ENCODE results near the gene CHFR.
"Not testable (repeated sequence)": the region's sequence is repeated elsewhere in the genome, so short reads cannot be mapped to it uniquely, and the experiment has no call there.

CHFR gene, protein sequence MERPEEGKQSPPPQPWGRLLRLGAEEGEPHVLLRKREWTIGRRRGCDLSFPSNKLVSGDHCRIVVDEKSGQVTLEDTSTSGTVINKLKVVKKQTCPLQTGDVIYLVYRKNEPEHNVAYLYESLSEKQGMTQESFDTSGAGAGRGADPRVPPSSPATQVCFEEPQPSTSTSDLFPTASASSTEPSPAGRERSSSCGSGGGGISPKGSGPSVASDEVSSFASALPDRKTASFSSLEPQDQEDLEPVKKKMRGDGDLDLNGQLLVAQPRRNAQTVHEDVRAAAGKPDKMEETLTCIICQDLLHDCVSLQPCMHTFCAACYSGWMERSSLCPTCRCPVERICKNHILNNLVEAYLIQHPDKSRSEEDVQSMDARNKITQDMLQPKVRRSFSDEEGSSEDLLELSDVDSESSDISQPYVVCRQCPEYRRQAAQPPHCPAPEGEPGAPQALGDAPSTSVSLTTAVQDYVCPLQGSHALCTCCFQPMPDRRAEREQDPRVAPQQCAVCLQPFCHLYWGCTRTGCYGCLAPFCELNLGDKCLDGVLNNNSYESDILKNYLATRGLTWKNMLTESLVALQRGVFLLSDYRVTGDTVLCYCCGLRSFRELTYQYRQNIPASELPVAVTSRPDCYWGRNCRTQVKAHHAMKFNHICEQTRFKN

DNA sequence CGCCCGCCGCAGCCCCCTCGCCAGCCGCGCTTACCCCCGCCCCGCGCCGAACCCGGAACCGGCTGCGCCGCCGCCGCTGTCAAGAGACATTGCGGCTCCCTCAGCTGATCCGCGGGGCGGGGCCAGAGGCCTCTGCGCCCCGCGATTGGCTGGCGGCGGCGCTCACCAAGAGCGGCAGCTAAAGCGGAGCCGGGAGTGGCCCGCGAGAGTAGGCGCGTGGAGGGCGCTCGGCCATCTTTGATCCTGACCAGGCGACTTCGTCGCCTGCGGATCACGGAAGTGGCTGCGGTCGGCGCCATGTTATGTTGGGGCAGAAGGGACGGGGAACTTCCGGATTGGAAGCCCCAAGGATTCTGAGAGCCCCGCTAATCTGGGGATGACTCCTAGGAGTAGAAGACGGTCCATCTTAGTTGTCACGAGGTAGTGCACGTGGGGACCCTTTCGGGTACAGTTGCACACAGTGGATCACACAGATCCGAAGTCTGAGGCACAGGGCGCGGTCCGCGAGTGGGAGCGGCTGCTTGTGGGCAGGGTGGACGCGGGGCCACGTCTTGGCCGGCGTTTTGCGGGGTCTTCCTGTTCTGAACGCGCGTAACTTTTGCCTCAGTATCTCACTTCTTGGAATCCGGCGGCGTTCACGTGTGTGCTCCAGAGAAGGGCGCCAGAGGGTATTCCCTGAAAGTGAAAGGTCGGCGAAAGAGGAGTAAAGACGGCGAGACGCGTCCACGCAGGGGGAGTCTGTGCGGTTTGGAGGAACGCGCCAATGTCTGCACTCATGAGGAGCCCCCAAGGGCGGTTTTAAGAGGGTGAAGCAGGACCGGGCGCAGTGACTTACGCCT, at the start of gene CHFR:
Gene CHFR (minus strand): TSS at position 93 of the 839 bp plus-strand sequence. CDS start 277 bp downstream, outside the sequence.
- DNase-seq (ENCODE audit: low spot score): peak; percentile 99

DNA sequence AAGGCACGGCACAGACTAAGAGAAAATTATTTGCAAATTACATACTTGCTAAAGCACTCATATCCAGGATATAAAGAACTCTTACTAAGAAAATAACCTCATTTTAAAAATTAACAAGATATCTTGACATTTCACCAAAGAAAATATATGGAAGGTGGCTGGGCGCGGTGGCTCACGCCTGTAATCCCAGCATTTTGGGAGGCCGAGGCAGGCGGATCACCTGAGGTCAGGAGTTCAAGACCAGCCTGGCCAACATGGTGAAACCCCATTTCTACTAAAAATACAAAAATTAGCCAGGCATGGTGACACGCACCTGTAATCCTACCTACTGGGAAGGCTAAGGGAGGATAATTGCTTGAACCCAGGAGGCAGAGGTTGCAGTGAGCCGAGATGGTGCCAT, 49.5 kb upstream of the CHFR start:
- DNase-seq (ENCODE audit: low spot score): not testable (repeated sequence)

DNA sequence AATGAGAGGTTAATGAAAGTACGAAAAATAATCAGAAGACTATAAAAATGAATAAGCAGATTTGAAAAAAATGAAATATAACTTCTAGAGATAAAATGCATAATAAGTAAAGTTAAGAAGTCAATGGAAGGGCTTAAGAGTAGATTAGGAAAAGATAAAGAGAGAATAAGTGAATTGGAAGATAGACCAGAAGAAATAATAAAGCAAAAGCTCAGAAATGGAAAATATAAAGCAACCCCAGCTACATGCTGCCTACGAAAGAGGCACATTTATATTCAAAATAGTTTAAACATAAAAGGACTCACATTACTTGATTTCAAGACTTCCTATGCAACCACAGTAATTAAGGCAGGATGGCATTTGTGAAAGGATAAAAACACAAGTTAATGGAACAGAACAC, 48.8 kb upstream of the CHFR start:
- DNase-seq (ENCODE audit: low spot score): no peak

DNA sequence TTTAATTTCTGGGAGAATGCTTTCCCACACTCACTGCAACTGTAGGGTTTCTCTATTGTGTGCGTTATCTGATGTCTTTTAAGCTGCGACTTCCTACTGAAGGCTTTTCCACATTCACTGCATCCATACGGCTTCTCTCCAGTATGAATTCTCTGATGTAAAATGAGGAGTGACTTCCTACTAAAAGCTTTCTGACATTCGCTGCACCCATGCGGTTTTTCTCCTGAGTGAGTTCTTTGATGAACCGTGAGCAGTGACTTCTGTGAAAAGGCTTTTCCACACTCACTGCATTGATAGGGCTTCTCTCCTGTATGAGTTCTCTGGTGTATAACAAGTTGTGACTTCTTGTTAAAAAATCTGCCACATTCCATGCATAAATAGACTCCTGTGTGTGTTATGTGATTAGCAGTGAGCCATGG, 39.0 kb upstream of the CHFR start:
- DNase-seq (ENCODE audit: low spot score): no peak

DNA sequence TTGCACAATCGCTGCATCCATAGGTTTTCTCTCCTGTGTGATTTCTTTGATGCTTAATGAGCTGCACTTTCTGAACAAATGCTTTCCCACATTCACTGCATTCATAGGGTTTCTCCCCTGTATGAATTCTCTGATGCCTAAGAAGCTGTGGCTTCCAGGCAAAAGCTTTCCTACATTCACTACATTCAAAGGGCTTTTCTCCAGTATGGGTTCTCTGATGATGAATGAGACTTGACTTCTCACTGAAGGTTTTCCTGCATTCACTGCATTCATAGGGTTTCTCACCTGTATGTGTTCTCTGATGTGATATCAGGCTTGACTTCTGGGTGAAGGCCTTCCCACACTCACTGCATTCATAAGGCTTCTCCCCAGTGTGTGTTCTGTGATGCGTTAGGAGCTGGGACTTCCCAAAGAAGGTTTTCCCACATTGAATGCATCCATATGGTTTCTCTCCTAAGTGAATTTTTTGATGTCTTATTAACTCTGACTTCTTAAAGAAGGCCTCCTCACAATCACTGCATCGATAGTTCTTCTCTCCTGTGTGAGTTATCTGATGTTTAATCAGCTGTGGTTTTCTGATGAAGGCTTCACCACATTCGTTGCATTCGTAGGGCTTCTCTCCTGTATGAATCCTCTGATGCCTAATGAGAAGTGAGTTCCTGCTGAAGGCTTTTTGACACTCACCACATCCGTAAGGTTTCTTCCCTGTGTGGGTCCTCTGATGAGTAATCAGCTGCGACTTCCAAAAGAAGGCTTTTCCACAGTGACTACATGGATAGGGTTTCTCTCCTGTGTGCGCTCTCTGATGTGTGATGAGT, 38.4 kb upstream of the CHFR start:
- no peak for DNase-seq (ENCODE audit: low spot score)

- DNase-seq (ENCODE audit: low spot score): no peak
These were observed 37.0 kb upstream of the CHFR start for GRCh38 chr12:132924356-132924755.

DNA sequence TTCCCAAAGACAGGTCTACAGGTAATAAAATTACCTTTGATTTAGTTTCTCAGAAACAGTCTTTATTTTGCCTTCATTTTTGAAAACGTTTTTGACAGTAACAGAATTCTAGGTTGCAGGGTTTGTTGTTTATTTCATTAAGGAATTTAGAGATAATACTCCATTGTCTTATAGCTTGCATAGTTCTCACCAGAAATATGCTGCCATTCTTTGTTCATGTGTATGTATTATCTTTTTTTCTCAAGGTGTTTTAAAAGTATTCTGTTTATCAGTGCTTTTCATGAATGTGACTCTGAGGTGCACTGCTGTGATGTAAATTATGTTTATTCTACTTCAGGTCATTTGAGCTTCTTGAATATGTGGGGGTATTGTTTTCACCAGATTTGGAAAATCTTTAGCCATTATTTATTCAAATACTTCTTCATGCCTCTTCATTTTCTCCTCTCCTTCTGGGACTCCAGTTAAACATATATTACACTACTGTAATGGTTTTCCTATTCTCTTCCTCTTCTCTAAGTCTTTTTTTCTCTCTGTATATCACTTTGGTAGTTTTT, 36.0 kb upstream of the CHFR start:
- DNase-seq (ENCODE audit: low spot score): no peak

DNA sequence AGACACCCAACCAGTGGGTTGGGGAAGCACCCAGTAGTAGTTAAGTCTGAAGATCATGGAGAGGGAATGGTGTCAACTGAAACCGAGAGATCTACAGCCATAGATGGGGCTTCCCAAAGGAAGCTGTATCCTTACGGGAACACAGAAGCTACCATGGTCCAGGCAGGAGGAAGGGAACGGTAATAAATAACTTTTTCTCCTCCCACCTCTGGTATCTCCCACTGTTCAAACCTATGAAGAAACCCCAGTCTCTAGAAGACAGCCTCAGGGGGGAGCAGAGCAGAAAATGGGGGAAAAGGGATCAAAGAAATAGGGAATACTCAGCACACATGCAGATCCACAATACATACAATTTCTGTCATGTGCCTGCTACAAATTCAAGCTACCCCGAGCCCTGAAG, 35.3 kb upstream of the CHFR start:
- no peak for DNase-seq (ENCODE audit: low spot score)

DNA sequence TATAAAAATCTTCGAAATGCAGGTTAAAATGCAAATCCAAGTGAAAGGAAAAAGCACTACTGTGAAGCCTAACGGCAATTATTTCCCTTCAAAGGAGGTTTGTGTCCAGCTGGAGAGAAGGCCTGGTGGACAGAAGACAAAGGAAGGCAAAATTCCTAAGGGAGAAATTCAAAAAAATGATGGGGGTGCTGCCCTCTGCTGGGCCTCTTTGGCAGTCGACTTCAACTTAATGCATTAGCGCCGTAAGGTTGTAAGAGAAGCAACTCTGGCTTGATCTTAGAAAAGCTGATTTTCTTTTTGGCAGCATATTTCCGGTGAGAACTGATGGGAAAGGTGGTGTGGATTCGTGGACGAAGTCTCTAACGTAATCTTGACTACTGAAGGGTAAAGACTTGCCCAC, 34.3 kb upstream of the CHFR start:
- DNase-seq (ENCODE audit: low spot score): no peak

- DNase-seq (ENCODE audit: low spot score): no peak
These were observed 31.3 kb upstream of the CHFR start for GRCh38 chr12:132918680-132919079.

DNA sequence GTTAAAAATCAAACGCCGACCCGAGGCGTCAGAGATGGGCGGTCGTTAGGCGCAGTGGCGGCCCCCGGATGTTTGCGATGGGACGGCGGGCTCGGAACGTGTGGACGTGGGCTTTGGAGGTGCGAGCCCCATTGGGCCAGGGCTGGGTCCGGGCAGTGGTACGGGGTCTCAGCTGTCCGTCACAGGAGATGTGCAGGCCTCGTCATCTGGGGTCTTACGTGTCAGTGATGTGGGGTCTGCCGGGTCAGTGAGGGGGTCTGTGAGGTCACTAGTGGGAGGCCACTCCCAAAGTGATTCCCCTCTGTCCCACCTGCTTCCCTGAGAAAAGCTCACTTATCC, 21.6 kb upstream of the CHFR start:
- no peak for DNase-seq (ENCODE audit: low spot score)

DNA sequence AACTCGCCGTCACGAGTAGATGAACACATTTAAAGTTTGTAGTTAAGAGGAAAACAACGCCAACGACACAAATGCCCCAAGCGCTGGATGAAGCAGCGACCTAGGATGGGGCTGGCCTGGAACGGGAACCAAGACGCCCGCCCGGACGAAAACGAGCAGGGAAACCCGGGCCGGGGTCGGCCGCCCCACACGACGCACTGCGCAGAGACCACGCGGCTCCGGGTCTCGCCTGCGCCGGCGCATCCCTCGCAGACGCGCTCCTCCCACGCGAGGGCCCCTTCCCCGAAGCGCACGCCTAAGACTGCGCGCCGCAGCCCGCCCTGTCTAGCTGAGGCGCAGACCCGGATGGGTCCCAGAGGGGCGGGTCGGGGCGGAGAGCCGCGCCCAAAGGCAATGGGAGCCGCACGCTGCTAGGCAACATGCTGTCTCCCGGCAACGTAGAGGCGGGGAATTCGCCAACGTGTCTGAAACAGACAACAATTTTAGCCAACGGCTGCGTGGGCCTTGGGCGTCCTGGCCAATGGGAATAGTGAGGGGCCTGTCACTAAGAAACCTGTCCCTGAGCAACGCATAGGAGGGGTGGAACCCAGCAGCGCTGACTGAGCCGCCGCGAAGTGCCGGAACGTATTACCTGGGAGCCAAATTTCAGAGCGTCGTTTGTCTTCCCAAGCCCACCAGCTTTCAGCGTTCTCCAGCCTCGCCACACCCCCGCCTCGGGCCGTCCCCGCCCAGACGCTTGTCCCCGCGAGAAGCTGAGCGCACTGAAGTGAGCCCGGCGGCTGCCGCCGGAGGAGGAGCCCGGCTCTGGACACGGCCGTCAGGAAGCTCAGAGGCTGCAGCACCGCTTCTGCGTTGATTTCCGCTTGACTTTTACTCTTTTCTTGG, 21.0 kb upstream of the CHFR start:
- peak; percentile 94 for DNase-seq (ENCODE audit: low spot score)

GRCh38 chr12:132907789-132908144, 20.4 kb upstream of the CHFR start:
- not testable (repeated sequence) for DNase-seq (ENCODE audit: low spot score)

DNA sequence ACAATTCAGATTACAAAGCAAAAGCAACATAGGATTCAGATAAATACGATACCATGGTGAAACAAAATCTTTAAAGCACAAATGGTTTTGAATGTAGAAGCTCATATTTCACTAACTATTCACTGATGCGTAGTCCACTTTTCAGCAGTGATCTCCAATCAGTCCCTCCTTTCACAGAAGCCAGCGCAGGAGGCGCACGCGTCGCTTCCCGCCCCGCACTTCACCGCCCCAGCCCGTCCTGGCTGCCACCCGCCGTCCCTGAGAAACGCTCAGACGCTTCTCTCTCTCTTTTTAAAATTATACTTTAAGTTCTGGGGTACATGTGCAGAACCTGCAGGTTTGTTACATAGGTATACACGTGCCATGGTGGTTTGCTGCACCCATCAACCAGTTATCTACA, 19.8 kb upstream of the CHFR start:
- DNase-seq (ENCODE audit: low spot score): no peak

DNA sequence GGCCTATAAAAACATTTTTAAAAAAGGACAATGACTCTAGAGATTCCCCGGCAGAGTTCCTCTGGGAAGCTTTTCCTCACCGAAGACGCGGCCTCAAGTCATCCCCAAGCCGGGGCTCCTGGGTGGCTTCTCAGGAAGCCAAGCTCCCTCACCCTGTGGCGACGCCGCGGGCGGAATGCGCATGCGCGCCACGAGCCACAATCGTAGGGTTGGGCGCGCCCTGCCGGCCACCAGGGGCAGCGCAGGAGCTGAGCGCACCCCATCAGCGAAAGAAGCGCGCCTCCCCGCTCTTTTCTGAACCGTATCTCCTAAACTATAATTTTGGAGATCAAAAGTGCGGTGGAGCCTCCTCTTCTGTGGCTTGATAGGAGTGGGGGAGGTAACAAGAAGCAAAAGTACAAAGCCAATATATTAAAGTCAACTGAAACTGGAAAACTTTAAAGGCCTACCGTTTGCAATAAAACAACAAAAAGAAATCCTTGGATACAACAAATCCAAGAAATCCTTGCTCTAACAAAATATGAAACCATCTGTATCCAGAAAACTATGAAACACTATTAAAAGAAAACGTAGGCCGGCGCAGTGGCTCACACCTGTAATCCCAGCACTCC, 17.4 kb upstream of the CHFR start:
- peak; percentile 55 for DNase-seq (ENCODE audit: low spot score)

- no peak for DNase-seq (ENCODE audit: low spot score)
These were observed 11.6 kb upstream of the CHFR start for GRCh38 chr12:132899033-132899432.

- no peak for DNase-seq (ENCODE audit: low spot score)
These were observed 1.4 kb upstream of the CHFR start for GRCh38 chr12:132888852-132889251.

GRCh38 chr12:132886529-132887477, 602 bp downstream of the CHFR start:
- DNase-seq (ENCODE audit: low spot score): no peak

GRCh38 chr12:132881818-132882217, 5.6 kb downstream of the CHFR start:
- DNase-seq (ENCODE audit: low spot score): no peak

Measured in GM03348 (cell line).